Neural cell (in vitro differentiated cells): ENCODE measurements around the gene NDUFAF3. TPM values are rescaled to one million over a fixed set of nuclear protein-coding genes. Genes with fewer than 3 reads are reported as not detected.

Experiments
- H2AFZ ChIP-seq: fragments of 200-600, 300-800 bp; sonication (generic), shearing (Covaris generic); 2 replicates; pipeline ENCODE4 v1.6.0; 2014; ENCODE audit warnings: low read depth, mild to moderate bottlenecking, antibody characterized with exemption, low read length, moderate library complexity
- H3F3A ChIP-seq: fragments of 200-600 bp; shearing (Covaris generic); 2 replicates; pipeline ENCODE4 v1.6.1; 2016; ENCODE audit warnings: mild to moderate bottlenecking, moderate library complexity, mixed read lengths, antibody characterized with exemption, low read length; ENCODE audit not compliant: insufficient read depth, poor library complexity, severe bottlenecking
- H3K27ac ChIP-seq: fragments of 200-600, 300-800 bp; sonication (generic), shearing (Covaris generic); 2 replicates; pipeline ENCODE4 v1.5.1; 2014; ENCODE audit warnings: mild to moderate bottlenecking, low read length, moderate library complexity
- H3K27me3 ChIP-seq: fragments of 300-800, 200-600 bp; sonication (generic), shearing (Covaris generic); 2 replicates; pipeline ENCODE4 v1.6.0; 2014; ENCODE audit warnings: mild to moderate bottlenecking, low read depth, low read length, moderate library complexity; ENCODE audit not compliant: insufficient read depth
- H3K36me3 ChIP-seq: fragments of 300-800, 200-600 bp; sonication (generic), shearing (Covaris generic); 2 replicates; pipeline ENCODE4 v1.5.1; 2014; ENCODE audit warnings: mild to moderate bottlenecking, antibody characterized with exemption, low read length, moderate library complexity; ENCODE audit not compliant: insufficient read depth
- H3K4me2 ChIP-seq: fragments of 300-800, 200-600 bp; sonication (generic), shearing (Covaris generic); 2 replicates; pipeline ENCODE4 v1.6.0; 2014; ENCODE audit warnings: mild to moderate bottlenecking, low read length
- H3K4me3 ChIP-seq: fragments of 300-800, 200-600 bp; sonication (generic), shearing (Covaris generic); 2 replicates; pipeline ENCODE4 v1.5.1; 2014; ENCODE audit warnings: mild to moderate bottlenecking, low read length, moderate library complexity
- H3K79me2 ChIP-seq: fragments of 200-600 bp; shearing (Covaris generic); replicated peaks from 2 replicates; pipeline ENCODE4 v1.6.0; 2014; ENCODE audit warnings: mild to moderate bottlenecking, low read length, moderate library complexity; ENCODE audit not compliant: insufficient read depth
- H3K9ac ChIP-seq: fragments of 300-800, 200-600 bp; sonication (generic), shearing (Covaris generic); 2 replicates; pipeline ENCODE4 v1.6.1; 2016; ENCODE audit warnings: mild to moderate bottlenecking, low read length, mixed read lengths
- H3K9me2 ChIP-seq: fragments of 200-600 bp; shearing (Covaris generic); 2 replicates; pipeline ENCODE4 v1.6.1; 2016; ENCODE audit warnings: mild to moderate bottlenecking, low read length, mixed read lengths; ENCODE audit not compliant: insufficient read depth
- H3K9me3 ChIP-seq: fragments of 200-600, 300-800 bp; sonication (generic), shearing (Covaris generic); 2 replicates; pipeline ENCODE4 v1.6.1; 2016; ENCODE audit warnings: mild to moderate bottlenecking, mixed run types, low read length, moderate library complexity, mixed read lengths
- H4K20me1 ChIP-seq: fragments of 200-600 bp; shearing (Covaris generic); 2 replicates; pipeline ENCODE4 v1.6.1; 2016; ENCODE audit warnings: mild to moderate bottlenecking, mixed run types; ENCODE audit not compliant: insufficient read depth
- CTCF ChIP-seq: fragments of 450-650 bp; IDR thresholded peaks from 2 replicates; pipeline ENCODE4 v1.5.1; 2014; ENCODE audit warnings: antibody characterized with exemption, mild to moderate bottlenecking, moderate library complexity; ENCODE audit not compliant: poor library complexity, severe bottlenecking
- EP300 ChIP-seq: fragments of 450-650 bp; conservative IDR thresholded peaks from 2 replicates; pipeline ENCODE4 v1.6.1; 2014; ENCODE audit warnings: antibody characterized with exemption, mild to moderate bottlenecking, moderate library complexity; ENCODE audit not compliant: poor library complexity, severe bottlenecking
- EZH2 ChIP-seq: fragments of 200-600, 300-800 bp; shearing (Covaris generic), sonication (generic); IDR thresholded peaks from 2 replicates; pipeline ENCODE4 v1.6.1; 2014; ENCODE audit warnings: antibody characterized with exemption, low read length, borderline replicate concordance, mild to moderate bottlenecking; ENCODE audit not compliant: insufficient read depth, poor library complexity, severe bottlenecking
- MXI1 ChIP-seq: fragments of 450-650 bp; conservative IDR thresholded peaks from 2 replicates; pipeline ENCODE4 v1.6.1; 2014; ENCODE audit warnings: antibody characterized with exemption, mild to moderate bottlenecking; ENCODE audit not compliant: poor library complexity, severe bottlenecking
- POLR2AphosphoS5 ChIP-seq: IDR thresholded peaks from 2 replicates; pipeline ENCODE4 v1.6.1; 2012
- RAD21 ChIP-seq: fragments of 450-650 bp; conservative IDR thresholded peaks from 2 replicates; pipeline ENCODE4 v1.6.1; 2014; ENCODE audit warnings: antibody characterized with exemption, mild to moderate bottlenecking, moderate library complexity
- REST ChIP-seq: IDR thresholded peaks from 2 replicates; pipeline ENCODE4 v1.6.1; 2012; ENCODE audit warnings: borderline replicate concordance
- SMC3 ChIP-seq: fragments of 450-650 bp; conservative IDR thresholded peaks from 2 replicates; pipeline ENCODE4 v1.6.1; 2014; ENCODE audit warnings: antibody characterized with exemption, mild to moderate bottlenecking, moderate library complexity; ENCODE audit not compliant: poor library complexity
- TAF1 ChIP-seq: IDR thresholded peaks from 2 replicates; pipeline ENCODE4 v1.6.1; 2012; ENCODE audit warnings: low read depth
- polyA plus RNA-seq: library from polyadenylated mRNA; depleted of rRNA; stranded (reverse); fragments of >200 nt; gene quantifications from 2 replicates; pipeline ENCODE4 v1.2.3, GENCODE V29; 2014

The NDUFAF3 gene
- polyA plus RNA-seq, 1 donor from 2014 or later: 36.2 TPM

- TF ChIP-seq TAF1 (no peak), POLR2AphosphoS5 (no peak), REST (no peak), EZH2 (no peak), MXI1 (no peak), SMC3 (no peak), EP300 (no peak), RAD21 (no peak), CTCF (no peak)
- Histone ChIP-seq H3K4me3 (no peak overlapping the region), H3K27me3 (no peaks in the 10 kb centered on the region), H2AFZ (no peak overlapping the region), H3K79me2 (peaks cover 14% of the 10 kb centered on the region), H3K36me3 (no peaks in the 10 kb centered on the region), H3K9me3 (no peaks in the 10 kb centered on the region), H4K20me1 (no peaks in the 10 kb centered on the region), H3K9me2 (no peaks in the 10 kb centered on the region), H3K27ac (no peak overlapping the region), H3K4me2 (no peak overlapping the region), H3F3A (no peaks in the 10 kb centered on the region), H3K9ac (no peak overlapping the region)
Observed at GRCh38 chr3:49026536-49026935, 4.6 kb downstream of the NDUFAF3 start.

- Histone ChIP-seq H3K79me2 (peaks cover 14% of the 10 kb centered on the region), H3K27ac (no peak overlapping the region)
Observed at GRCh38 chr3:49027634-49028033, 5.7 kb downstream of the NDUFAF3 start.

More at GRCh38 chr3:49027634-49028033, 5.7 kb downstream of the NDUFAF3 start:
- TF ChIP-seq CTCF (no peak), SMC3 (no peak), EZH2 (no peak), TAF1 (no peak), RAD21 (no peak), MXI1 (no peak), POLR2AphosphoS5 (no peak), REST (no peak), EP300 (no peak)
- no peak overlapping the region for H3K4me2 ChIP-seq
- no peaks in the 10 kb centered on the region for H3K27me3 ChIP-seq
- no peak overlapping the region for H2AFZ ChIP-seq
- H3K4me3 ChIP-seq: peak overlapping the region; percentile 85
- H4K20me1 ChIP-seq: no peaks in the 10 kb centered on the region
- no peaks in the 10 kb centered on the region for H3K9me3 ChIP-seq
- no peaks in the 10 kb centered on the region for H3K36me3 ChIP-seq
- H3F3A ChIP-seq: no peaks in the 10 kb centered on the region
- H3K9ac ChIP-seq: no peak overlapping the region
- H3K9me2 ChIP-seq: no peaks in the 10 kb centered on the region
